GM03348 (cell line): ENCODE results near the gene ARHGAP6.
A peak's percentile ranks its signal among the peaks of the same experiment; 100 is the strongest.
"Not testable (repeated sequence)": the region's sequence is repeated elsewhere in the genome, so short reads cannot be mapped to it uniquely, and the experiment has no call there.

Experiments
- DNase-seq: peaks from one replicate; pipeline ENCODE4 v3.0.0; 2012; ENCODE audit warnings: low spot score

The ARHGAP6 gene

GRCh38 chrX:11293113-11293512, 372.6 kb downstream of the ARHGAP6 start, which contains the start of gene AMELX:
AMELX (plus strand) TSS chrX:11293413; CDS start chrX:11294789, 1,376 bp downstream.
- no peak for DNase-seq

GRCh38 chrX:11290416-11291102, 375.2 kb downstream of the ARHGAP6 start:
- DNase-seq, result no peak

- DNase-seq, result peak; percentile 21
Observed at GRCh38 chrX:11287505-11287904, 378.2 kb downstream of the ARHGAP6 start.

GRCh38 chrX:11285651-11286050, 380.1 kb downstream of the ARHGAP6 start:
- DNase-seq, result no peak

GRCh38 chrX:11282043-11282442, 383.7 kb downstream of the ARHGAP6 start:
- no peak for DNase-seq

GRCh38 chrX:11273544-11273943, 392.2 kb downstream of the ARHGAP6 start:
- peak; percentile 2 for DNase-seq

- no peak for DNase-seq
Observed at GRCh38 chrX:11272863-11273262, 392.9 kb downstream of the ARHGAP6 start.

- no peak for DNase-seq
Observed at GRCh38 chrX:11272290-11272689, 393.4 kb downstream of the ARHGAP6 start.

- no peak for DNase-seq
Observed at GRCh38 chrX:11269996-11270395, 395.7 kb downstream of the ARHGAP6 start.

- DNase-seq, result no peak
Observed at GRCh38 chrX:11269006-11269405, 396.7 kb downstream of the ARHGAP6 start.

- DNase-seq, result no peak
Observed at GRCh38 chrX:11267425-11267824, 398.3 kb downstream of the ARHGAP6 start.

GRCh38 chrX:11266573-11267003, 399.1 kb downstream of the ARHGAP6 start:
- DNase-seq, result no peak

- no peak for DNase-seq
Observed at GRCh38 chrX:11265352-11265751, 400.4 kb downstream of the ARHGAP6 start.

- no peak for DNase-seq
Observed at GRCh38 chrX:11264925-11265324, 400.8 kb downstream of the ARHGAP6 start.

- DNase-seq, result peak; percentile 39
Observed at GRCh38 chrX:11261260-11261659, 404.5 kb downstream of the ARHGAP6 start.

- DNase-seq, result no peak
Observed at GRCh38 chrX:11259437-11259836, 406.3 kb downstream of the ARHGAP6 start.

- DNase-seq, result no peak
Observed at GRCh38 chrX:11257711-11258110, 408.0 kb downstream of the ARHGAP6 start.

- DNase-seq, result no peak
Observed at GRCh38 chrX:11257290-11257689, 408.4 kb downstream of the ARHGAP6 start.

- no peak for DNase-seq
Observed at GRCh38 chrX:11254417-11255109, 411.2 kb downstream of the ARHGAP6 start.

- peak; percentile 6 for DNase-seq
Observed at GRCh38 chrX:11244636-11245035, 421.1 kb downstream of the ARHGAP6 start.

- no peak for DNase-seq
Observed at GRCh38 chrX:11242704-11243103, 423.0 kb downstream of the ARHGAP6 start.

- DNase-seq, result no peak
Observed at GRCh38 chrX:11241720-11242119, 424.0 kb downstream of the ARHGAP6 start.

- peak; percentile 18 for DNase-seq
Observed at GRCh38 chrX:11239230-11239629, 426.5 kb downstream of the ARHGAP6 start.

- DNase-seq, result not testable (repeated sequence)
Observed at GRCh38 chrX:11235377-11235776, 430.3 kb downstream of the ARHGAP6 start.
